ENCODE data around the gene POLRMT. TPM values are rescaled to one million over a fixed set of nuclear protein-coding genes. Genes with fewer than 3 reads are reported as not detected.
"Not testable (repeated sequence)": the region's sequence is repeated elsewhere in the genome, so short reads cannot be mapped to it uniquely, and the experiment has no call there.

The POLRMT gene
- total RNA-seq, 1 experiment from 2014 or later, result 100 TPM

DNA sequence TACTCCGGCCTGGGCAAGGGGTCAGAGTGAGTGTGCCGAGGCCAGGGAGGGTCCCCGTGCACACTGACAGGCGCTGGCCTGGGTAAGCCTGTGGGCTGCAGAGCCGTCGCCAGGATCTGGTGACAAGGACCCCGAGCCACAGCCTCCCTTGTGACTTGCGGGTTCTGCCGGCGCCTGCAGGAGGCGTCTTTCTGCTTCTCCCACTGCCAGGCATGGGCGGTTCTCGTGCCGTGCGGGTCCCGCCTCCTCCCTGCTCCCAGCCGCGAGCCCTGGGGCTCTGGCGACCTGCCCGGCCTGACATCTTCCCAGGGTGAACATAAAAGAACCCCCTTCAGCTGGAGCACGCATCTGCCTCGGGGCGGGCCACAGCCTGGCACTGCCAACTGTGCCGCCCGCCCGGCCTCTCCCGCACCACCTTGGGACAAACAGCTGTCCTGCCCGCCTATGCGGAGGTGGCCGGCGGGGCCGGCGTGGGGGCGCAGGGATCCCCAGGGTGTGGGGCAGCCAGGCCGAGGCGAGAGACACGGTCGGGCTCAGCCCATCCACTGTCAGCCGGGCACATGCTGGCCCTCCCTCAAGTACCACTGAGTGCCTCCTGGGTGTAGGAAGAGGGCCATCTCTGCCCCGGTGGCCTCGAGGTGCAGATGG is 45.1 kb downstream of the POLRMT start:
- TF ChIP-seq, protein P1, sequence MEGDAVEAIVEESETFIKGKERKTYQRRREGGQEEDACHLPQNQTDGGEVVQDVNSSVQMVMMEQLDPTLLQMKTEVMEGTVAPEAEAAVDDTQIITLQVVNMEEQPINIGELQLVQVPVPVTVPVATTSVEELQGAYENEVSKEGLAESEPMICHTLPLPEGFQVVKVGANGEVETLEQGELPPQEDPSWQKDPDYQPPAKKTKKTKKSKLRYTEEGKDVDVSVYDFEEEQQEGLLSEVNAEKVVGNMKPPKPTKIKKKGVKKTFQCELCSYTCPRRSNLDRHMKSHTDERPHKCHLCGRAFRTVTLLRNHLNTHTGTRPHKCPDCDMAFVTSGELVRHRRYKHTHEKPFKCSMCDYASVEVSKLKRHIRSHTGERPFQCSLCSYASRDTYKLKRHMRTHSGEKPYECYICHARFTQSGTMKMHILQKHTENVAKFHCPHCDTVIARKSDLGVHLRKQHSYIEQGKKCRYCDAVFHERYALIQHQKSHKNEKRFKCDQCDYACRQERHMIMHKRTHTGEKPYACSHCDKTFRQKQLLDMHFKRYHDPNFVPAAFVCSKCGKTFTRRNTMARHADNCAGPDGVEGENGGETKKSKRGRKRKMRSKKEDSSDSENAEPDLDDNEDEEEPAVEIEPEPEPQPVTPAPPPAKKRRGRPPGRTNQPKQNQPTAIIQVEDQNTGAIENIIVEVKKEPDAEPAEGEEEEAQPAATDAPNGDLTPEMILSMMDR (conservative IDR thresholded peaks at IDR 0.05; ENCODE audit: low read depth, low read length), result peak; percentile 88
- no peak for TF ChIP-seq EZH2 (IDR thresholded peaks at IDR 0.05; ENCODE audit: borderline replicate concordance, low read depth, low read length, poor library complexity, severe bottlenecking)
- DNase-seq (ENCODE audit: low spot score), result peak; percentile 97
- Histone ChIP-seq H3K36me3 (ENCODE audit: insufficient read depth, low read length, poor library complexity, severe bottlenecking) (peaks cover 8% of the 10 kb centered on the region), H3K9me3 (ENCODE audit: low read depth, low read length, poor library complexity, severe bottlenecking) (no peaks in the 10 kb centered on the region), H3K4me3 (ENCODE audit: low read depth, low read length, poor library complexity, severe bottlenecking) (peak overlapping the region; percentile 18), H3K27me3 (replicated peaks; ENCODE audit: insufficient read depth, low read depth, low read length, poor library complexity) (no peaks in the 10 kb centered on the region), H3K4me1 (ENCODE audit: insufficient read depth, low read length, poor library complexity, severe bottlenecking) (peaks cover 23% of the 10 kb centered on the region), H3K27ac (ENCODE audit: low read depth, low read length, poor library complexity, severe bottlenecking) (peak overlapping the region; percentile 49)
- intact Hi-C loops (cut with micrococcal nuclease; ENCODE audit: unreplicated experiment), result loop anchor here (5.0 kb wide), 2 partner anchors 39 to 144 kb away; no protein-coding TSS in a partner anchor
- ChIA-PET POLR2A (ENCODE audit: low non-redundant PET) (no interaction called here), CTCF (no interaction called here)
- no TSS peak for BruUV-seq (replicated peaks)

DNA sequence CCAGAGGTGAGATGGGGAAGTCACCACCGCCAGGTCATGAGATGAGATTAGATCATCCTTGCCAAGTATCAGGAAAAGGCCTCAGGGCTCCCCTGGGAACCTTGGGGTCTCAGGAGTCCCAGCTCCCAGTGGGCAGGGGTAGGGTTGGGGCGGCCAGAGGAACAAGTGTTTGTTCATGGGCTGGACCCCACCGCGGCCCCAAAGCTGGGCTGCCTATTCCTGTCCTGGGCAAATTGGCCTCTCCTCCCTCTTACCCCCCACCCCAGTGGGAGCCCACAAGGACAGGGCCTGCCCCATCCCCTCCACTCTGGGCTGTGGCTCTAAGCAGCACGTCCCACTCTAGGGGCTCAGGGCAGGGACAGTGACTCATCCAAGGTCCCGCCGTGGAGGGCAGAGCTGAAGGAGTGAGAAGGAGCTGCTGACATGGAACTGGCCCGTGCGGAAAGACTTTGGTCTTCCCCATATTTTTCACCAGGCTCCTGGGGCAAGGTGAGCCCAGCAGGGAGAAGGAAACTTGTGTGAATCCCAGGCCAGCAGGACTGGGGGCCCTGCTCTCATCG is 47.7 kb downstream of the POLRMT start:
- no peak for DNase-seq (ENCODE audit: low spot score)
- TF ChIP-seq EZH2 (IDR thresholded peaks at IDR 0.05; ENCODE audit: borderline replicate concordance, low read depth, low read length, poor library complexity, severe bottlenecking), result no peak
- TF ChIP-seq, protein P1 (conservative IDR thresholded peaks at IDR 0.05; ENCODE audit: low read depth, low read length), result no peak
- Histone ChIP-seq H3K4me1 (ENCODE audit: insufficient read depth, low read length, poor library complexity, severe bottlenecking) (peaks cover 16% of the 10 kb centered on the region), H3K4me3 (ENCODE audit: low read depth, low read length, poor library complexity, severe bottlenecking) (no peak overlapping the region), H3K27ac (ENCODE audit: low read depth, low read length, poor library complexity, severe bottlenecking) (peak overlapping the region; percentile 50), H3K36me3 (ENCODE audit: insufficient read depth, low read length, poor library complexity, severe bottlenecking) (peaks cover 29% of the 10 kb centered on the region), H3K27me3 (replicated peaks; ENCODE audit: insufficient read depth, low read depth, low read length, poor library complexity) (no peaks in the 10 kb centered on the region), H3K9me3 (ENCODE audit: low read depth, low read length, poor library complexity, severe bottlenecking) (no peaks in the 10 kb centered on the region)
- POLR2A ChIA-PET (ENCODE audit: low non-redundant PET), result interaction anchor here (0.6 kb wide), 1 partner anchor 95 kb away, joined by 3 read pairs; no protein-coding TSS in a partner anchor
- BruUV-seq (replicated peaks), result no TSS peak
- intact Hi-C loops (cut with micrococcal nuclease; ENCODE audit: unreplicated experiment), result loop anchor here (5.0 kb wide), 2 partner anchors 42 to 147 kb away; no protein-coding TSS in a partner anchor
- CTCF ChIA-PET, result interaction anchor here (0.6 to 0.7 kb wide), 2 partner anchors 64 to 294 kb away, joined by 3 read pairs; no protein-coding TSS in a partner anchor

DNA sequence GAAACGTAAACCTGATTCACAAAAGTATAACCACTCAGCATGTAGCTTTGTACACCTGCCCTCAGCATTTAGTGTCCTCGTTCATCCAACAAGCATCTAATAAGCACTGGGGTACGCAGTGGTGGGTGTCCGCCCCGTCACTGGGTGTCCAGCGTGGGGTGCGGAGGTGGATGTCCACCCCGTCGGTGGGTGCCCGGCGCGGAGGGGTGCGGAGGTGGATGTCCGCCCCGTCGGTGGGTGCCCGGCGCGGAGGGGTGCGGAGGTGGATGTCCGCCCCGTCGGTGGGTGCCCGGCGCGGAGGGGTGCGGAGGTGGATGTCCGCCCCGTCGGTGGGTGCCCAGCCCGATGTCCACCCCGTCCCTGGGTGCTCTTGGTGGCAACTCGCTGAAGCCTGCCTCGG is 48.2 kb downstream of the POLRMT start:
- POLR2A ChIA-PET (ENCODE audit: low non-redundant PET), result not testable (repeated sequence)
- intact Hi-C loops (cut with micrococcal nuclease; ENCODE audit: unreplicated experiment), result loop anchor here (5.0 kb wide), 2 partner anchors 42 to 147 kb away; no protein-coding TSS in a partner anchor
- CTCF ChIA-PET, result interaction anchor here (0.6 to 1.2 kb wide), 3 partner anchors 10 to 294 kb away, joined by 3 to 4 read pairs (median 4); no protein-coding TSS in a partner anchor

More for the DNA sequence above, 48.2 kb downstream of the POLRMT start:
- H3K4me3 ChIP-seq (ENCODE audit: low read depth, low read length, poor library complexity, severe bottlenecking); DNase-seq (ENCODE audit: low spot score); H3K27me3 ChIP-seq (replicated peaks; ENCODE audit: insufficient read depth, low read depth, low read length, poor library complexity); H3K9me3 ChIP-seq (ENCODE audit: low read depth, low read length, poor library complexity, severe bottlenecking); H3K27ac ChIP-seq (ENCODE audit: low read depth, low read length, poor library complexity, severe bottlenecking); BruUV-seq (replicated peaks): not testable (repeated sequence)
- H3K36me3 ChIP-seq (ENCODE audit: insufficient read depth, low read length, poor library complexity, severe bottlenecking), result peaks cover 34% of the 10 kb centered on the region
- peaks cover 13% of the 10 kb centered on the region for H3K4me1 ChIP-seq (ENCODE audit: insufficient read depth, low read length, poor library complexity, severe bottlenecking)
